Measurements from ENCODE around the gene NUP85.
"Not testable (repeated sequence)": the region's sequence is repeated elsewhere in the genome, so short reads cannot be mapped to it uniquely, and the experiment has no call there.

The NUP85 gene

GRCh38 chr17:75199886-75200618, 5.4 kb upstream of the NUP85 start:
- DNase-seq (ENCODE audit: low read depth), result no peak

- no peak for DNase-seq (ENCODE audit: low read depth)
Observed at GRCh38 chr17:75205793-75206163, 299 bp downstream of the NUP85 start.

- not testable (repeated sequence) for DNase-seq (ENCODE audit: low read depth)
Observed at GRCh38 chr17:75207050-75207407, 1.6 kb downstream of the NUP85 start.

- DNase-seq (ENCODE audit: low read depth), result no peak
Observed at GRCh38 chr17:75207760-75208159, 2.3 kb downstream of the NUP85 start.

- DNase-seq (ENCODE audit: low read depth), result no peak
Observed at GRCh38 chr17:75208161-75208560, 2.7 kb downstream of the NUP85 start.

GRCh38 chr17:75209061-75209460, 3.6 kb downstream of the NUP85 start:
- no peak for DNase-seq (ENCODE audit: low read depth)

- DNase-seq (ENCODE audit: low read depth), result no peak
Observed at GRCh38 chr17:75218131-75218530, 12.7 kb downstream of the NUP85 start.

GRCh38 chr17:75219815-75220214, 14.3 kb downstream of the NUP85 start:
- DNase-seq (ENCODE audit: low read depth), result no peak

GRCh38 chr17:75225016-75225415, 19.5 kb downstream of the NUP85 start:
- no peak for DNase-seq (ENCODE audit: low read depth)

GRCh38 chr17:75227729-75228128, 22.2 kb downstream of the NUP85 start:
- no peak for DNase-seq (ENCODE audit: low read depth)

- DNase-seq (ENCODE audit: low read depth), result no peak
Observed at GRCh38 chr17:75228305-75228704, 22.8 kb downstream of the NUP85 start.

- no peak for DNase-seq (ENCODE audit: low read depth)
Observed at GRCh38 chr17:75228847-75229246, 23.4 kb downstream of the NUP85 start.

GRCh38 chr17:75231071-75231470, 25.6 kb downstream of the NUP85 start:
- DNase-seq (ENCODE audit: low read depth), result no peak

GRCh38 chr17:75231741-75232464, 26.4 kb downstream of the NUP85 start:
- no peak for DNase-seq (ENCODE audit: low read depth)

GRCh38 chr17:75232786-75233185, 27.3 kb downstream of the NUP85 start:
- no peak for DNase-seq (ENCODE audit: low read depth)

- no peak for DNase-seq (ENCODE audit: low read depth)
Observed at GRCh38 chr17:75237100-75238014, 31.9 kb downstream of the NUP85 start.

- no peak for DNase-seq (ENCODE audit: low read depth)
Observed at GRCh38 chr17:75238020-75238580, 32.6 kb downstream of the NUP85 start.

- DNase-seq (ENCODE audit: low read depth), result peak; percentile 35
Observed at GRCh38 chr17:75238684-75239191, 33.3 kb downstream of the NUP85 start.

GRCh38 chr17:75239214-75239613, 33.7 kb downstream of the NUP85 start:
- DNase-seq (ENCODE audit: low read depth), result no peak

- no peak for DNase-seq (ENCODE audit: low read depth)
Observed at GRCh38 chr17:75239778-75240393, 34.4 kb downstream of the NUP85 start.

- DNase-seq (ENCODE audit: low read depth), result no peak
Observed at GRCh38 chr17:75240394-75241142, 35.1 kb downstream of the NUP85 start.
